IMR-90 (cell line): ENCODE measurements around the gene MOV10L1. TPM values are rescaled to one million over a fixed set of nuclear protein-coding genes. Genes with fewer than 3 reads are reported as not detected.

Experiments
- ATAC-seq: fragments of 200-7000 bp; cut with Tn5 transposase; 2 replicates; pipeline ENCODE4 v1.9.1; 2020; ENCODE audit warnings: low read depth, mild to moderate bottlenecking, moderate library complexity
- BruUV-seq: library from RNA; stranded (reverse); fragments of 400-500 nt; replicated peaks from 2 replicates; lab custom pipeline; 2021; lab: Mats Ljungman, UMichigan
- CTCF ChIA-PET: fragments of 300-600 bp; formaldehyde crosslinking; extraction: SDS; loops from one replicate; lab custom pipeline; 2021; ENCODE audit warnings: antibody characterized with exemption; lab: Yijun Ruan, JAX
- POLR2A ChIA-PET: fragments of 300-600 bp; sonication (Branson Sonifier 250); formaldehyde crosslinking; loops from one replicate; lab custom pipeline; 2022; ENCODE audit warnings: antibody characterized with exemption; ENCODE audit not compliant: unreplicated experiment; lab: Charles Lee
- DNase-seq: peaks from one replicate; pipeline ENCODE4 v3.0.0; 2013
- H2AFZ ChIP-seq: replicated peaks from 2 replicates; pipeline ENCODE3; 2013; ENCODE audit warnings: low read length, mild to moderate bottlenecking; ENCODE audit not compliant: poor library complexity
- H2AK5ac ChIP-seq: 2 replicates; pipeline ENCODE4 v1.6.1; 2013; ENCODE audit warnings: low read depth, low read length, inconsistent platforms
- H2AK9ac ChIP-seq: replicated peaks from 2 replicates; pipeline ENCODE3; 2013; ENCODE audit warnings: mild to moderate bottlenecking, low read depth, low read length, moderate library complexity; ENCODE audit not compliant: poor library complexity
- H2BK120ac ChIP-seq: 2 replicates; pipeline ENCODE4 v1.6.1; 2013; ENCODE audit warnings: low read depth, low read length, inconsistent platforms
- H2BK15ac ChIP-seq: 3 replicates; pipeline ENCODE4 v1.6.1; 2013; ENCODE audit warnings: low read depth, low read length, inconsistent platforms
- H2BK20ac ChIP-seq: 2 replicates; pipeline ENCODE4 v1.6.1; 2013; ENCODE audit warnings: low read depth, mild to moderate bottlenecking, inconsistent platforms, low read length, moderate library complexity
- H2BK5ac ChIP-seq: 2 replicates; pipeline ENCODE4 v1.6.1; 2013; ENCODE audit warnings: mild to moderate bottlenecking, low read depth, low read length, inconsistent platforms; ENCODE audit not compliant: poor library complexity, severe bottlenecking
- H3K14ac ChIP-seq: replicated peaks from 2 replicates; pipeline ENCODE4 v1.6.1; 2013; ENCODE audit warnings: low read depth, low read length, inconsistent platforms
- H3K18ac ChIP-seq: 2 replicates; pipeline ENCODE4 v1.6.1; 2013; ENCODE audit warnings: low read depth, low read length, control low read depth
- H3K23ac ChIP-seq: 2 replicates; pipeline ENCODE4 v1.6.1; 2013; ENCODE audit warnings: low read depth, low read length, inconsistent platforms
- H3K27ac ChIP-seq: 2 replicates; pipeline ENCODE4 v1.5.1; 2013; ENCODE audit warnings: mild to moderate bottlenecking, control low read depth, low read length; ENCODE audit not compliant: insufficient read depth
- H3K27me3 ChIP-seq: 2 replicates; pipeline ENCODE4 v1.6.1; 2013; ENCODE audit warnings: low read length; ENCODE audit not compliant: control insufficient read depth, insufficient read depth
- H3K36me3 ChIP-seq: 2 replicates; pipeline ENCODE4 v1.6.1; 2013; ENCODE audit warnings: low read length, mixed read lengths; ENCODE audit not compliant: control insufficient read depth, insufficient read depth
- H3K4ac ChIP-seq: 2 replicates; pipeline ENCODE4 v1.6.1; 2013; ENCODE audit warnings: low read depth, low read length, inconsistent platforms
- H3K4me1 ChIP-seq: 2 replicates; pipeline ENCODE4 v1.6.1; 2013; ENCODE audit warnings: low read length, mixed read lengths; ENCODE audit not compliant: control insufficient read depth, insufficient read depth
- H3K4me2 ChIP-seq: 2 replicates; pipeline ENCODE4 v1.6.1; 2013; ENCODE audit warnings: low read depth, mild to moderate bottlenecking, control low read depth, low read length, moderate library complexity
- H3K4me3 ChIP-seq: 2 replicates; pipeline ENCODE4 v1.5.1; 2013; ENCODE audit warnings: low read depth, mild to moderate bottlenecking, control low read depth, low read length, moderate library complexity; ENCODE audit not compliant: insufficient read depth
- H3K56ac ChIP-seq: 2 replicates; pipeline ENCODE4 v1.6.1; 2013; ENCODE audit warnings: low read length, inconsistent platforms; ENCODE audit not compliant: insufficient read depth; ENCODE audit errors: extremely low read depth
- H3K79me1 ChIP-seq, 2 experiments: 2 replicates each; pipeline ENCODE4 v1.6.1; 2013; ENCODE audit warnings: low read length in 2 of 2, inconsistent platforms in 1 of 2, low read depth in 1 of 2
- H3K9ac ChIP-seq: 2 replicates; pipeline ENCODE4 v1.6.1; 2013; ENCODE audit warnings: low read depth, low read length, control low read depth
- H3K9me1 ChIP-seq: 2 replicates; pipeline ENCODE4 v1.6.1; 2013; ENCODE audit warnings: low read length, inconsistent platforms; ENCODE audit not compliant: insufficient read depth
- H3K9me3 ChIP-seq: 2 replicates; pipeline ENCODE4 v1.6.1; 2013; ENCODE audit warnings: low read length; ENCODE audit not compliant: control insufficient read depth, insufficient read depth
- H4K20me1 ChIP-seq: 2 replicates; pipeline ENCODE4 v1.6.1; 2013; ENCODE audit warnings: low read length, inconsistent platforms; ENCODE audit not compliant: insufficient read depth
- H4K5ac ChIP-seq: 2 replicates; pipeline ENCODE4 v1.6.1; 2013; ENCODE audit warnings: mild to moderate bottlenecking, low read depth, low read length, control low read depth
- H4K8ac ChIP-seq, 2 experiments: 2 replicates each; pipeline ENCODE4 v1.6.1; 2013; ENCODE audit warnings: low read depth in 2 of 2, low read length in 2 of 2, control low read depth in 1 of 2, inconsistent platforms in 1 of 2
- H4K91ac ChIP-seq: 2 replicates; pipeline ENCODE4 v1.6.1; 2013; ENCODE audit warnings: low read depth, low read length, inconsistent platforms; ENCODE audit not compliant: insufficient read depth
- CTCF ChIP-seq: conservative IDR thresholded peaks from 2 replicates; pipeline ENCODE4 v1.5.1; 2012; ENCODE audit warnings: mild to moderate bottlenecking, low read depth, low read length, improper control_type of control experiment
- MAZ ChIP-seq: IDR thresholded peaks from 2 replicates; pipeline ENCODE4 v1.6.1; 2012; ENCODE audit warnings: low read depth, mild to moderate bottlenecking, low read length, improper control_type of control experiment, moderate library complexity, borderline replicate concordance
- WGBS, 2 experiments: methylation state at CpG; one replicate each; pipeline versions ENCODE4 v1.1.5 to v1.1.7; 2013; ENCODE audit warnings: missing lambda C conversion rate in 2 of 2; ENCODE audit not compliant: insufficient read length in 1 of 2; ENCODE audit errors: extremely low coverage in 2 of 2; 5-methylcytosine and 5-hydroxymethylcytosine counted together
- dilution Hi-C: fragments of 300-500 bp; cut with HindIII; formaldehyde crosslinking; loops from one replicate; pipeline ENCODE4 v1.14.3; 2018; ENCODE audit warnings: low sequenced_read_pairs; ENCODE audit not compliant: unreplicated experiment
- in situ Hi-C: fragments of 300-500 bp; cut with MboI; formaldehyde crosslinking; loops from 3 replicates; pipeline ENCODE4 v1.14.3; 2019; ENCODE audit warnings: low sequenced_read_pairs, inconsistent platforms, mixed read lengths
- intact Hi-C: fragments of 100-400 bp; cut with micrococcal nuclease; formaldehyde crosslinking; loops from 2 replicates; pipeline ENCODE4 v1.10.0; 2022
- polyA plus RNA-seq, 3 experiments: library from polyadenylated mRNA; depleted of rRNA; stranded (reverse); fragments of >200 nt; gene quantifications; 2 replicates each; pipeline ENCODE4 v1.2.3, GENCODE V29; 2012; ENCODE audit warnings: low replicate concordance in 1 of 3
- total RNA-seq: library from RNA; depleted of rRNA; stranded (reverse); fragments of >200 nt; gene quantifications from 2 replicates; pipeline ENCODE4 v1.2.3, GENCODE V29; 2012

The MOV10L1 gene
- total and polyA plus RNA-seq, 2 of the 4 experiments (the other 2 are of a cell fraction), result 0.72 to 1.4 TPM

DNA sequence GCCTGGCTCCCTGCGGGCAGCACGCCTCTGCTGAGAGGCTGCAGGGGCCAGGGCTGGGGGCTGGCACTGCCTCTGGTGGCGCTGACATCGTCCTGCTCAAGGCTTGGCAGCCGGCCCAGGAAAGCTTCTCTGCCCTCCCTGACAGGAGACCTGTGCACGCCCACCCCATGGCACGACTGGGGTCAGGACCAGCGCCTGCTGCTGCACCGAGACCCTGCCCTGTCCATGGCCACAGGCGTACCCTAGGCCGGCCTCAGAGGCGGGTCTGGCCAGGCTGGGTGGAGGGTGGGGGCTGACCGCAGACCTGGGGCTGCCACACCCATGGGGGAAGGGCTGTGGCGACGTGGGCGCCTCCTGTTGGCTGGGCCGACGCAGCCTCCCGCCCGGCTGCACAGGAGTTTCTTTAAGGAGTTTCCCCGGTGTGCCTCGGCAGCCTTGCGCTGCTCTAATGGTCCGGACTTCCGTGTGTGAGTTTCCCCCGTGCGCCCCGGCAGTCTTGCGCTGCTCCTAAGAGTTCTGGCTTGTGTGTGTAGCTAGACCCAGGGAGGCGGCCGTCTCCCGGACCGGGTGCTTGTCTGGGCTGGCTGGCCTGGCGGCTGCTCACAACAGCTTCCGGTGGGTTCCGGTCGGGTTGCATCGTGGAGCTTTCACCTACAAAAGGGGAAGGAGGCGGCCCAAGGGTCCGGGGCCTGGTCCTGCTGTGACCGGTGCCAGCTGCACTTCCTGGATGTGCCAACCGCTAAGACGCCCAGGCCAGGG lies 100.6 kb downstream of the MOV10L1 start:
- Histone ChIP-seq H3K9me1 (peaks cover 5% of the 10 kb centered on the region), H2AFZ (peak overlapping the region; percentile 80), H2BK15ac (no peak overlapping the region), H3K9me3 (no peaks in the 10 kb centered on the region), H2AK5ac (peak overlapping the region; percentile 73), H2BK120ac (no peak overlapping the region), H4K5ac (no peak overlapping the region; the same call in 1 of the 2 replicates), H3K4ac (peak overlapping the region; percentile 72), H4K8ac (peak overlapping the region; percentile 56 to 63; a peak in 2 of 4 replicates), H3K27me3 (no peaks in the 10 kb centered on the region), H3K23ac (no peak overlapping the region; the same call in none of the 2 replicates), H3K18ac (no peak overlapping the region), H2BK5ac (no peak overlapping the region), H3K27ac (0 out of 2 replicates have a peak overlapping the region, but pooled peaks have one; percentile 7), H3K4me2 (peak overlapping the region; percentile 25; the same call in 1 of the 2 replicates), H3K4me3 (no peak overlapping the region), H4K91ac (peak overlapping the region; percentile 3; the same call in 1 of the 2 replicates), H3K36me3 (peaks cover 25% of the 10 kb centered on the region), H4K20me1 (peaks cover 39% of the 10 kb centered on the region), H3K4me1 (peaks cover 17% of the 10 kb centered on the region), H2AK9ac (peak overlapping the region; percentile 73), H3K14ac (peak overlapping the region; percentile 41; the same call in 1 of the 2 replicates), H3K79me1 (peaks cover 14 to 68% of the 10 kb centered on the region in 2 experiments), H2BK20ac (no peak overlapping the region), H3K9ac (no peak overlapping the region), H3K56ac (no peak overlapping the region; the same call in 1 of the 2 replicates)
- intact Hi-C loops (no loop called here), dilution Hi-C loops (no loop called here), in situ Hi-C loops (no loop called here)
- POLR2A ChIA-PET, result no interaction called here
- 19% methylated on average over 12 of the region's 43 CpGs; no CpG with 5 or more reads in 1 of the 2 experiments for WGBS, 2 experiments
- no TSS peak for BruUV-seq
- TF ChIP-seq MAZ (no peak), CTCF (0 out of 2 replicates have a peak, but pooled peaks have one; percentile 24)
- ATAC-seq, result peak; percentile 10
- CTCF ChIA-PET, result interaction anchor here (0.9 kb wide), 1 partner anchor 160 kb away, joined by 3 read pairs; no protein-coding TSS in a partner anchor
- DNase-seq, result no peak
